ENCODE measurements around the gene SCAANT1.

The SCAANT1 gene

DNA sequence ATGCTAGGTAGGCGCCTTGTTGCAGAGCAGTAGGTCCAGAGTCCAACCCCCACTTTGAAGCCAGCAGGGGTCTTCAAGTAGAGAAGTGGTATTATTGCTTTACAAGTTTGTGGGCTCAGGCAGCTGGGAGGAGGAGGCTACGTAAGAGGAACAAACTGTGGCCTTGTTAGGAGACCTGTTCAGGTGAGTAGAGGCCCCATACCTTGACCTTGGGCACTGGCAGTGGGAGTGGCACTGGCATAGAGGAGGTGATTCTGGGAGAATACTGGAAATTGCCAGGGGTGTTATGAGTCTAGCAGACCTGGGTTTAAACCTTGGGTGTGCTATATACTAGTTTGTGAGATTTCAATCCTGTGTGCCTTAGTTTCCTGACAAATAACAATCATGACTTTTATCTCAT is 34.6 kb upstream of the SCAANT1 start:
- no peak overlapping the region for H2AFZ ChIP-seq (ENCODE audit: low read depth, low read length)
- H3K4me3 ChIP-seq (ENCODE audit: low read length): no peak overlapping the region
- TF ChIP-seq EZH2phosphoT487 (IDR thresholded peaks at IDR 0.05; ENCODE audit: low read depth): no peak
- TF ChIP-seq CTCF (IDR thresholded peaks at IDR 0.05; ENCODE audit: low read depth, low read length): no peak
- H3K27me3 ChIP-seq (ENCODE audit: low read depth, low read length): no peaks in the 10 kb centered on the region
- peaks cover 73% of the 10 kb centered on the region for H4K20me1 ChIP-seq (ENCODE audit: insufficient read depth, low read length)
- H3K4me1 ChIP-seq (ENCODE audit: low read length): no peaks in the 10 kb centered on the region
- peaks cover 58% of the 10 kb centered on the region for H3K79me2 ChIP-seq (ENCODE audit: low read length)
- H3K9me3 ChIP-seq (ENCODE audit: insufficient read depth, low read length): no peaks in the 10 kb centered on the region
- H3K9ac ChIP-seq (ENCODE audit: low read length): no peak overlapping the region
- H3K27ac ChIP-seq (ENCODE audit: low read length): no peak overlapping the region
- no peak overlapping the region for H3K4me2 ChIP-seq (ENCODE audit: low read length)
- peaks cover 16% of the 10 kb centered on the region for H3K36me3 ChIP-seq (replicated peaks; ENCODE audit: low read depth, low read length)

GRCh38 chr3:63945558-63946096 is 33.4 kb upstream of the SCAANT1 start:
- no peak overlapping the region for H3K27ac ChIP-seq (ENCODE audit: low read length)
- H3K27me3 ChIP-seq (ENCODE audit: low read depth, low read length): no peaks in the 10 kb centered on the region
- H4K20me1 ChIP-seq (ENCODE audit: insufficient read depth, low read length): peaks cover 77% of the 10 kb centered on the region
- H3K9ac ChIP-seq (ENCODE audit: low read length): no peak overlapping the region
- no peak for TF ChIP-seq CTCF (IDR thresholded peaks at IDR 0.05; ENCODE audit: low read depth, low read length)
- no peak for TF ChIP-seq EZH2phosphoT487 (IDR thresholded peaks at IDR 0.05; ENCODE audit: low read depth)
- H3K4me1 ChIP-seq (ENCODE audit: low read length): no peaks in the 10 kb centered on the region
- no peak overlapping the region for H3K4me3 ChIP-seq (ENCODE audit: low read length)
- no peak overlapping the region for H2AFZ ChIP-seq (ENCODE audit: low read depth, low read length)
- peaks cover 62% of the 10 kb centered on the region for H3K79me2 ChIP-seq (ENCODE audit: low read length)
- H3K9me3 ChIP-seq (ENCODE audit: insufficient read depth, low read length): no peaks in the 10 kb centered on the region
- H3K36me3 ChIP-seq (replicated peaks; ENCODE audit: low read depth, low read length): peaks cover 16% of the 10 kb centered on the region
- no peak overlapping the region for H3K4me2 ChIP-seq (ENCODE audit: low read length)

GRCh38 chr3:63943678-63944077 is 31.5 kb upstream of the SCAANT1 start:
- Histone ChIP-seq H3K79me2 (ENCODE audit: low read length) (peaks cover 74% of the 10 kb centered on the region), H3K4me2 (ENCODE audit: low read length) (no peak overlapping the region)

GRCh38 chr3:63942528-63942927 is 30.3 kb upstream of the SCAANT1 start:
- Histone ChIP-seq H3K27ac (ENCODE audit: low read length) (no peak overlapping the region), H3K79me2 (ENCODE audit: low read length) (peaks cover 68% of the 10 kb centered on the region), H3K4me3 (ENCODE audit: low read length) (no peak overlapping the region), H3K27me3 (ENCODE audit: low read depth, low read length) (no peaks in the 10 kb centered on the region), H3K4me1 (ENCODE audit: low read length) (peaks cover 19% of the 10 kb centered on the region), H3K4me2 (ENCODE audit: low read length) (no peak overlapping the region), H4K20me1 (ENCODE audit: insufficient read depth, low read length) (peaks cover 86% of the 10 kb centered on the region), H2AFZ (ENCODE audit: low read depth, low read length) (no peak overlapping the region), H3K9ac (ENCODE audit: low read length) (no peak overlapping the region), H3K36me3 (replicated peaks; ENCODE audit: low read depth, low read length) (peaks cover 20% of the 10 kb centered on the region), H3K9me3 (ENCODE audit: insufficient read depth, low read length) (no peaks in the 10 kb centered on the region)
- TF ChIP-seq CTCF (IDR thresholded peaks at IDR 0.05; ENCODE audit: low read depth, low read length) (no peak), EZH2phosphoT487 (IDR thresholded peaks at IDR 0.05; ENCODE audit: low read depth) (no peak)

More at GRCh38 chr3:63943678-63944077, 31.5 kb upstream of the SCAANT1 start:
- H3K4me3 ChIP-seq (ENCODE audit: low read length): no peak overlapping the region
- TF ChIP-seq CTCF (IDR thresholded peaks at IDR 0.05; ENCODE audit: low read depth, low read length): no peak
- TF ChIP-seq EZH2phosphoT487 (IDR thresholded peaks at IDR 0.05; ENCODE audit: low read depth): no peak
- H3K27me3 ChIP-seq (ENCODE audit: low read depth, low read length): no peaks in the 10 kb centered on the region
- peaks cover 20% of the 10 kb centered on the region for H3K36me3 ChIP-seq (replicated peaks; ENCODE audit: low read depth, low read length)
- H4K20me1 ChIP-seq (ENCODE audit: insufficient read depth, low read length): peaks cover 86% of the 10 kb centered on the region
- H2AFZ ChIP-seq (ENCODE audit: low read depth, low read length): no peak overlapping the region
- peaks cover 7% of the 10 kb centered on the region for H3K4me1 ChIP-seq (ENCODE audit: low read length)
- H3K9ac ChIP-seq (ENCODE audit: low read length): no peak overlapping the region
- H3K27ac ChIP-seq (ENCODE audit: low read length): no peak overlapping the region
- no peaks in the 10 kb centered on the region for H3K9me3 ChIP-seq (ENCODE audit: insufficient read depth, low read length)
